ENCODE measurements around the gene PLOD3.
"Not testable (repeated sequence)": the region's sequence is repeated elsewhere in the genome, so short reads cannot be mapped to it uniquely, and the experiment has no call there.

Gene PLOD3, protein sequence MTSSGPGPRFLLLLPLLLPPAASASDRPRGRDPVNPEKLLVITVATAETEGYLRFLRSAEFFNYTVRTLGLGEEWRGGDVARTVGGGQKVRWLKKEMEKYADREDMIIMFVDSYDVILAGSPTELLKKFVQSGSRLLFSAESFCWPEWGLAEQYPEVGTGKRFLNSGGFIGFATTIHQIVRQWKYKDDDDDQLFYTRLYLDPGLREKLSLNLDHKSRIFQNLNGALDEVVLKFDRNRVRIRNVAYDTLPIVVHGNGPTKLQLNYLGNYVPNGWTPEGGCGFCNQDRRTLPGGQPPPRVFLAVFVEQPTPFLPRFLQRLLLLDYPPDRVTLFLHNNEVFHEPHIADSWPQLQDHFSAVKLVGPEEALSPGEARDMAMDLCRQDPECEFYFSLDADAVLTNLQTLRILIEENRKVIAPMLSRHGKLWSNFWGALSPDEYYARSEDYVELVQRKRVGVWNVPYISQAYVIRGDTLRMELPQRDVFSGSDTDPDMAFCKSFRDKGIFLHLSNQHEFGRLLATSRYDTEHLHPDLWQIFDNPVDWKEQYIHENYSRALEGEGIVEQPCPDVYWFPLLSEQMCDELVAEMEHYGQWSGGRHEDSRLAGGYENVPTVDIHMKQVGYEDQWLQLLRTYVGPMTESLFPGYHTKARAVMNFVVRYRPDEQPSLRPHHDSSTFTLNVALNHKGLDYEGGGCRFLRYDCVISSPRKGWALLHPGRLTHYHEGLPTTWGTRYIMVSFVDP

DNA sequence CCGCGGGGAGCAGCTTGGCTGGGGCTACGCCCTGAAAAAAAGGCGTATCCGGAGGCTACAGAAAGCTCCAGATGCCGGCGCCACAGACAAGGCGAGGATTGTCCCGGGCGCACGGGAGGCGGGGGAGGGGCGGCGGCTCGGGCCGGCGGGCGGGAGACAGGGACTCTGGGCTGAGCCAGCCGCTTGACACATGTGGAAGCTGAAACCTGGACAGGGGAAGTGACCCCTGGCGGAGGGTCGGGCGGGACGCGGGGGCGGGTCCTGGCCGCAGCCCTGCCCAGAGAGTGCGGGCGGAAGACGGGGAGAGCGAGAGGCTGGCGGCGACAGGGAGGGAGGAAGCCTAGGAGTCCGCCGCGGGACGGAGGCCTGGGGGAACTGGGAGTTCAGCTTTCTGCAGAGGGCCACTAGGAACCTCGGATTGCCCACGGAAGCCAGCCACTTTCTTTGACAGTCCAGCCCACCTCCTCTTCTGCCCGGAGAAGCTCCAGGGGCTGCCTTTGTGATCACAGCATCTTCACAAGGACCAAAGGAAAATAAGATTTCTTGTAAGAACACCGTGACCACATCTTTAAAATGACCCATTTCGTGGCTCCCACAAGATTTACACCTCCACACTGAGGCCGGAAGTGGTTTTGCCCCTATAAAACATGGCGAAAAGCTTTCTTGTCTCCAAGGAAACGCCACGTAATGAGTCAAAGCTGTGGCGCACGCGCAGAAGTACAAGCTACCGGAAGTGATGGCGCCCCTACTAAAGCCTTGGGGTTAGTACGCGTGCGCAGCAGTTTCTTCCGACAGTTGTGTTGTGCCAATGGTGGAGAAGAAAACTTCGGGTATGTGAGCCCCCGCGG lies at the start of gene PLOD3, which contains the start of gene ZNHIT1:
PLOD3 (minus strand) TSS at position 194 of the 848 bp plus-strand sequence. CDS start 307 bp downstream, outside the sequence.
ZNHIT1 (plus strand) TSS at position 778 of the 848 bp plus-strand sequence; CDS start at position 809, 31 bp downstream.
- DNase-seq (ENCODE audit: low read depth in 2 of 2): peak; percentile 98 to 99
- TF ChIP-seq, protein P1, sequence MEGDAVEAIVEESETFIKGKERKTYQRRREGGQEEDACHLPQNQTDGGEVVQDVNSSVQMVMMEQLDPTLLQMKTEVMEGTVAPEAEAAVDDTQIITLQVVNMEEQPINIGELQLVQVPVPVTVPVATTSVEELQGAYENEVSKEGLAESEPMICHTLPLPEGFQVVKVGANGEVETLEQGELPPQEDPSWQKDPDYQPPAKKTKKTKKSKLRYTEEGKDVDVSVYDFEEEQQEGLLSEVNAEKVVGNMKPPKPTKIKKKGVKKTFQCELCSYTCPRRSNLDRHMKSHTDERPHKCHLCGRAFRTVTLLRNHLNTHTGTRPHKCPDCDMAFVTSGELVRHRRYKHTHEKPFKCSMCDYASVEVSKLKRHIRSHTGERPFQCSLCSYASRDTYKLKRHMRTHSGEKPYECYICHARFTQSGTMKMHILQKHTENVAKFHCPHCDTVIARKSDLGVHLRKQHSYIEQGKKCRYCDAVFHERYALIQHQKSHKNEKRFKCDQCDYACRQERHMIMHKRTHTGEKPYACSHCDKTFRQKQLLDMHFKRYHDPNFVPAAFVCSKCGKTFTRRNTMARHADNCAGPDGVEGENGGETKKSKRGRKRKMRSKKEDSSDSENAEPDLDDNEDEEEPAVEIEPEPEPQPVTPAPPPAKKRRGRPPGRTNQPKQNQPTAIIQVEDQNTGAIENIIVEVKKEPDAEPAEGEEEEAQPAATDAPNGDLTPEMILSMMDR (IDR thresholded peaks at IDR 0.05; ENCODE audit: low read depth, low read length): no peak
- peak within 1 kb of the TSS; percentile 79 to 87 for H3K4me3 ChIP-seq (replicated peaks in 1 of 2; ENCODE audit: low read depth in 2 of 2, low read length in 2 of 2)

DNA sequence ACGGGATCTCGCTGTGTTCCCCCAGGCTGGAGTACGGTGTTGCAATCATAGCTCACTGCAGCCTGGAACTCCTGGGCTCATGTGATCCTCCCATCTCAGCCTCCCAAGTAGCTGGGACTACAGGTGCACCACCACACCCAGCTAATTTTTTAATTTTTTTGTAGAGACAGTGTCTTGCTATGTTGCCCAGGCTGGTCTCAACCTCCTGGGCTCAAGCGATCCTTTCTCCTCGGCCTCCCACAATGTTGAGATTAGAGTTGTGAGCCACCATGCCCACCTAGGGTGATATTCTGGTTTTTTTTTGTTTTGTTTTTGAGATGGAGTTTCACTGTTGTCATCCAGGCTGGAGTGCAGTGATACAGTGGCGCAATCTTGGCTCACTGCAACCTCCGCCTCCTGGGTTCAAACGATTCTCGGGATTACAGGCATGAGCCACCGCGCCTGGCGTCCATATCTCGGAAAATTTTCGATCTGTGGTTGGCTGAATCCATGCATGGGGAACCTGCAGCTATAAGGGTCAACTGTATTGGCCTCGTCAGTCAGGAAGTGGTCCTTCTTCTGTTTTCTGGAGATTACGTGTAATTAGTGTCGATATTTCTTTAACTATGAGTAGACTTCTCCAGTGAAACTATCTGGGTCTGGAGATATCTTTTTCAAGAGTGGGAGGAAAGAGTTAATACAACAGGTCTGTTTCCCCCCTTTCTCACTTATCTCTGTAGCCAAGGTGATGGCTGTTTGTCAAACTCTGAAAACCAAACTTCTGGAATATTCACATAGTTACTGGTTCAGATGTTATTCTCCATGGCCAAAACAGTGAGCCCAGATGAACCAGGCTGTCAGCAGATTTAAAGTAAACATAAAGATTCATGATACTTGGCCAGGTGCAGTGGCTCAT lies 48.5 kb upstream of the PLOD3 start:
- no peak overlapping the region for H3K4me3 ChIP-seq (replicated peaks in 1 of 2; ENCODE audit: low read depth in 2 of 2, low read length in 2 of 2)
- TF ChIP-seq, protein P1 (IDR thresholded peaks at IDR 0.05; ENCODE audit: low read depth, low read length): no peak
- DNase-seq (ENCODE audit: low read depth in 2 of 2): no peak

DNA sequence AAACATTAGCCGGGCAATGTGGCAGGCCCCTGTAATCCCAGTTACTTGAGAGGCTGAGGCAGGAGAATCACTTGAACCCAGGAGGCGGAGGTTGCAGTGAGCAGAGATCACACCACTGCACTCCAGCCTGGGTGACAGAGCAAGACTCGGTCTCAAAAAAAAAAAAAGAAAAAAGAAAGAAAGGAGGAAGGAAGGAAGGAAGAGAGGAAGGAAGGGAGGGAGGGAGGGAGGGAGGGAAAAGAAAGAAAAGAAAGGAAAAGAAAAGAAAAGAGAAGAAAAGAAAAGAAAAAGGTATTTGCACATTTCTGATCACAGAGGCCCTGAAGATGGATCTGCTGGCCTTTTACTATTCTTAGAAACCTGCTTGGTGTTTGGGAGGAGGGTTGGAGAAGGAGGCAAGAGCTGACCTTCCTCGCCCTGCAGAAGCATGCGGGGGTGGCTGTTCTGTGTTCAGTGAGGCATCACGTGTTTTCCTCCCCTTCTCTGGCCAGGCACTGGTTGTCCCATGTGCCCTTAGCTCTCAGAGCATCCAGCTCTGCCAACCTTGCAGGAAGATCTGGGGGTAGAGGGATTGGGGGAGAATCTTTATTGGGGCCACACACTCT lies 46.8 kb upstream of the PLOD3 start:
- not testable (repeated sequence) for H3K4me3 ChIP-seq (replicated peaks in 1 of 2; ENCODE audit: low read depth in 2 of 2, low read length in 2 of 2)
- peak in 1 of 2 donors; percentile 53 for DNase-seq (ENCODE audit: low read depth in 2 of 2)

DNA sequence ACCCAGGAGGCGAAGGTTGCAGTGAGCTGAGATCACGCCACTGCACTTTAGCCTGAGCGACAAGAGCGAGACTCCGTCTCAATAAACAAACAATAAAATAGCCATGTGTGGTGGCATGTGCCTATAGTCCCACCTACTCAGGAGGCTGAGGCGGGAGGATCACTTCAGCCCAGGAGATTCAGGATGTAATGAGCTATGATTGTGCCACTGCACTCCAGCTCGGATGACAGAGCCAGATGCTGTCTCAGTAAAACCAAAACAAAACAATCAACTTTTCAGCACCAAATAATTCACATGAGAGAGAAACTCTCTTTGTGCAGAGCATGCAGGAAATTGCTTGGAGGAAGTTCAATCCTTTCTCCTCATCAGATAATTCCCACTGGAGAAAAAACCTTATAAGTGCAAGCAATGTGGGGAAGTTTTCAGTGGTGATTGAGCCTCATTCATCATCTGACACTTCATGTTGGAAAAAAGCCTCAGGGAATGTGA lies 40.9 kb upstream of the PLOD3 start:
- no peak overlapping the region for H3K4me3 ChIP-seq (replicated peaks in 1 of 2; ENCODE audit: low read depth in 2 of 2, low read length in 2 of 2)
- DNase-seq (ENCODE audit: low read depth in 2 of 2): no peak
- TF ChIP-seq, protein P1 (IDR thresholded peaks at IDR 0.05; ENCODE audit: low read depth, low read length): no peak

DNA sequence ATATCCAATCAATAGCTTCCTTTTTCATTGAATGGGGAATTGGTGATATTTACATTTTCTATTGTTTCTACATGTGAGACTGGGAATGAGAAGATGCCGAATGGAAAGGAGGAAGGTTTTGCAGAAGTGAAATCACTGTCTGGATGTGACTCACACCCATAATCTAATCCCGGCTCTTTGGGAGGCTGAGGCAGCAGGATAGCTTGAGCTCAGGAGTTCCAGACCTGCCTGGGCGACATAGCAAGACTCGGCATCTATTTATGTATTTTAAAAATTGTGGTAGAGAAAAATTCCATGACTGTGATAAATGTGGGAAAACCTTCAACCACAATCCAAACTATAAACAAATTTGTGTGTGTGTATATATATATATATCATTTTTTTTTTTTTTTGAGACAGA lies 38.4 kb upstream of the PLOD3 start:
- TF ChIP-seq, protein P1 (IDR thresholded peaks at IDR 0.05; ENCODE audit: low read depth, low read length): no peak
- no peak for DNase-seq (ENCODE audit: low read depth in 2 of 2)
- no peak overlapping the region for H3K4me3 ChIP-seq (replicated peaks in 1 of 2; ENCODE audit: low read depth in 2 of 2, low read length in 2 of 2)

DNA sequence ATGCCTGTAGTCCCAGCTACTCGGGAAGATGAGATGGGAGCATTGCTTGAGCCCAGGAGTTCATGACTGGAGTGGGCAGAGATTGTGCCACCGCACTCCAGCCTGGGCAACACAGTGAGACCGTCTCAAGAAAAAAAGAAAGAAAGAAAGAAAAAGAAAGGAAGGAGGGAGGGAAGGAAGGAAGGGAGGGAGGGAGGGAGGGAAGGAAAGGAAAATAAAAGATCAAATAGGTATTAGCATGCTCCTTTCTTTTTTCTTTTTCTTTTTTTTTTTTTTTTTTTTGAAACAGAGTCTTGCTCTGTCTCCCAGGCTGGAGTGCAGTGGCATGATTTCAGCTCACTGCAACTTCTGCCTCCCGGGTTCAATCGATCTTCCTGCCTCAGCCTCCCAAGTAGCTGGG lies 35.8 kb upstream of the PLOD3 start:
- not testable (repeated sequence) for H3K4me3 ChIP-seq (replicated peaks in 1 of 2; ENCODE audit: low read depth in 2 of 2, low read length in 2 of 2); DNase-seq (ENCODE audit: low read depth in 2 of 2)

Data from cardiac fibroblast (primary cell).